Thymus (tissue), 11 donors: Measurements from ENCODE around the gene ACHE. TPM values are rescaled to one million over a fixed set of nuclear protein-coding genes. Genes with fewer than 3 reads are reported as not detected.
"Not testable (repeated sequence)": the region's sequence is repeated elsewhere in the genome, so short reads cannot be mapped to it uniquely, and the experiment has no call there.

ENCODE experiments used
- DNase-seq, 9 donors: peaks; one replicate each; pipeline ENCODE4 v3.0.0-alpha.2; 2013; ENCODE audit warnings: low spot score in 9 of 9, low read depth in 6 of 9, missing footprints in 1 of 9
- H3K27ac ChIP-seq, 2 donors: one replicate each; pipeline ENCODE4 v1.5.1; 2013; ENCODE audit warnings: control low read depth in 1 of 2, low read depth in 1 of 2, low read length in 1 of 2, mild to moderate bottlenecking in 1 of 2, moderate library complexity in 1 of 2
- H3K27me3 ChIP-seq, 2 donors: one replicate each; pipeline ENCODE4 v1.5.1; 2013; ENCODE audit warnings: low read length in 1 of 2; ENCODE audit not compliant: control insufficient read depth in 2 of 2, insufficient read depth in 1 of 2
- H3K36me3 ChIP-seq, 2 donors: one replicate each; pipeline ENCODE4 v1.5.1; 2013; ENCODE audit warnings: low read length in 1 of 2, mild to moderate bottlenecking in 1 of 2, moderate library complexity in 1 of 2; ENCODE audit not compliant: control insufficient read depth in 2 of 2, insufficient read depth in 2 of 2
- H3K4me1 ChIP-seq, 2 donors: one replicate each; pipeline ENCODE4 v1.5.1; 2013; ENCODE audit warnings: low read length in 2 of 2; ENCODE audit not compliant: control insufficient read depth in 2 of 2, insufficient read depth in 2 of 2
- H3K4me3 ChIP-seq, 2 donors: one replicate each; pipeline ENCODE4 v1.5.1; 2013; ENCODE audit warnings: low read length in 2 of 2, control low read depth in 1 of 2, mild to moderate bottlenecking in 1 of 2
- H3K9me3 ChIP-seq, 2 donors: one replicate each; pipeline ENCODE4 v1.5.1; 2013; ENCODE audit warnings: low read length in 1 of 2, mild to moderate bottlenecking in 1 of 2; ENCODE audit not compliant: control insufficient read depth in 2 of 2, insufficient read depth in 1 of 2
- WGBS: extraction: QIAGEN DNeasy Blood & Tissue Kit; methylation state at CpG from one replicate; pipeline ENCODE4 v1.1.7; 2013; 5-methylcytosine and 5-hydroxymethylcytosine counted together
- polyA plus RNA-seq: library from polyadenylated mRNA; stranded (reverse); fragments of 200-250 nt; gene quantifications from one replicate; pipeline ENCODE4 v1.2.3, GENCODE V29; 2013
- total RNA-seq: library from RNA; stranded (reverse); fragments of 120-200 nt; gene quantifications from one replicate; pipeline ENCODE4 v1.2.4, GENCODE V29; 2013
- donor health status: healthy.

The ACHE gene
- total and polyA plus RNA-seq, 2 donors: 6.9 to 7.9 TPM

DNA sequence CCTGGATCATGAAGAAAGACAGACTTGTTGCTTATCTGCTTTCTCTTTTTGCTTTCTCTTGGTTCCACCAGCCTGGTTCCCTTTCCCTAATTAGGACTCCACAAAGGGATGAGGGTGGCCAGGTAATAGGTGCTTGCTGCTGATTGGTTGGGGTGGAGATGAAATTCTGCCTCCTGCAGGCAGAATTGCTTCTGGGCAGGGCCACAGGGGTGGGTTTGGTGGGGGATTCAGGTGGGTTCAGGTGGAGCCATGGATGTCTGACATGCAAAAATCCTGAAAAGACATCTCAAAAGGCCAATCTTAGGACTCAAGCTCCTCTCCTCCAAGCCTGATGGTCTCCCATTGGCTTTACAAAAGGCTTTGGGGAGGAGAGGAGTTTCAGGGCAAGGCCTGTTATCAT is 25.4 kb upstream of the ACHE start:
- Histone ChIP-seq H3K4me1 (peaks cover 21 to 27% of the 10 kb centered on the region in 2 donors), H3K9me3 (no peaks in the 10 kb centered on the region), H3K36me3 (no peaks in the 10 kb centered on the region), H3K27ac (peak overlapping the region; percentile 40 to 92), H3K27me3 (no peaks in the 10 kb centered on the region), H3K4me3 (no peak overlapping the region)
- DNase-seq: no peak

DNA sequence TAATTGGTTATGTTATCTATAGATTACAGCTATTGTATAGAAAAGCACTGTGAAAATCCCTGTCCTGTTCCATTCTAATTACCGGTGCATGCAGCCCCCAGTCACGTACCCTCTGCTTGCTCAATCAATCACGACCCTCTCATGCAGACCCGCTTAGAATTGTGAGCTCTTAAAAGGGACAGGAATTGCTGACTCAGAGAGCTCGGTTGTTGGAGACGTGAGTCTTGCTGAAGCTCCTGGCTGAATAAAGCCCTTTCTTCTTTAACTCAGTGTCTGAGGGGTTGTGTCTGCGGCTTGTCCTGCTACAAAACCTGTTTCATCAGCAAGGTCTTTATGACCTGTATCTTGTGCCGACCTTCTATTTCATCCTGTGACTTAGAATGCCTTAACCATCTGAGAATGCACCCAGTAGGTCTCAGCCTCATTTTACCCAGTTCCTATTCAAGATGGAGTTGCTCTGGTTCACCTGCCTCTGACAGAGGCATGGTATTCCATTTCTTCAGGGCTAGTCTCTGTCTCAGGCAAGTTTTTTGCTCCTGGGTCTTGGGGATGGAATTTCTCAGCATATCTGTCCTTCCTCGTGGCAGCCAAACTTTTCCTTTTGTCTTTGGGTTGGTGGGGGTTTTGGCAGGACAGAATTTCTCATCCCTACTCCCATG is 24.2 kb upstream of the ACHE start:
- peak in 1 of 9 donors; percentile 41 for DNase-seq
- not testable (repeated sequence) for H3K36me3 ChIP-seq, H3K9me3 ChIP-seq, H3K4me3 ChIP-seq, H3K27me3 ChIP-seq
- 86% methylated on average over 9 of the region's 9 CpGs for WGBS
- Histone ChIP-seq H3K4me1 (peaks cover 21 to 27% of the 10 kb centered on the region in 2 donors), H3K27ac (peak overlapping the region; percentile 78 to 92)

DNA sequence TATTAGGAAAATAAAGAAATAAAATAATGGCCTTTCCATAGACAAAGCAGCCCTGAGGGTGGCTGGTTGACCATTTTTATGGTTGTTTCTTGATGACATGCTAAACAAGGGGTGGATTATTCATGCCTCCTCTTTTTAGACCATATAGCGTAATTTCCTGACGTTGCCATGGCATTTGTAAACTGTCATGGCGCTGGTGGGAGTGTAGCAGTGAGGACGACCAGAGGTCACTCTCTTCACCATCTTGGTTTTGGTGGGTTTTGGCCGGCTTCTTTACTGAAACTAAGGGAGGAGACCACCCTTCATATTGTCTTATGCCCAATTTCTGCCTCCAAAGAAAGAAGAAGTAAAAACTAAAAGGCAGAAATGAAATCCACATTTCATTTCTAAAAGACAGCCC is 23.6 kb upstream of the ACHE start:
- not testable (repeated sequence) for H3K27me3 ChIP-seq, H3K4me3 ChIP-seq, DNase-seq, H3K9me3 ChIP-seq, H3K36me3 ChIP-seq
- peak overlapping the region in 1 of 2 donors; percentile 92 for H3K27ac ChIP-seq
- H3K4me1 ChIP-seq: peaks cover 21 to 27% of the 10 kb centered on the region in 2 donors
- WGBS: 92% methylated on average over 5 of the region's 5 CpGs

DNA sequence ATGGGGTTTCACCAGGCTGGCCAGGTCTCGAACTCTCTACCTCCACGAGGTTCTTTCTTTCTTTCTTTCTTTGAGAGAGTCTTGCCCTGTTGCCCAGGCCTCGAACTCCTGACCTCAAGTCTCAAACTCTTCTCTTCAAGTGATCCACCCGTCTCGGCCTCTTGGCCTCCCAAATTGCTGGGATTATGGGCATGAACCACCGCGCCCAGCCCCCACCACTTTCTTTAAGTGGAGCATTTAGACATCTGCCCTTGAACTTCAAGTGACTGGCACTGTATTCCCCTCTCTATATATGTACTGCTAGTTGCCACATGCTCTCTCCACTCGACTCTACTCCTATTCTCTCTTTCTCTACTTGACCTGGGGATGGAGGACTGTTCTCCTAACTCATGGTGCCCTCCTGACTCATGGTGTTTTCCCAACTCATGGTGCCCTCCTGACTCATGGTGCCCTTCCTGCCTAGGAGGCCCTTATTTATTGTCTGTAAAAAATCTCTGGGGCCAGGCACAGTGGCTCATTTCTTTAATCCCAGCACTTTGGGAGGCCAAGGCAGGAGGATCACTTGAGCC is 19.3 kb upstream of the ACHE start:
- Histone ChIP-seq H3K27ac (no peak overlapping the region), H3K9me3 (no peaks in the 10 kb centered on the region), H3K4me1 (peaks cover 9 to 10% of the 10 kb centered on the region in 2 donors), H3K4me3 (no peak overlapping the region), H3K36me3 (no peaks in the 10 kb centered on the region), H3K27me3 (peaks cover 0 to 6% of the 10 kb centered on the region in 2 donors)
- WGBS: 89% methylated on average over 8 of the region's 8 CpGs
- no peak for DNase-seq

DNA sequence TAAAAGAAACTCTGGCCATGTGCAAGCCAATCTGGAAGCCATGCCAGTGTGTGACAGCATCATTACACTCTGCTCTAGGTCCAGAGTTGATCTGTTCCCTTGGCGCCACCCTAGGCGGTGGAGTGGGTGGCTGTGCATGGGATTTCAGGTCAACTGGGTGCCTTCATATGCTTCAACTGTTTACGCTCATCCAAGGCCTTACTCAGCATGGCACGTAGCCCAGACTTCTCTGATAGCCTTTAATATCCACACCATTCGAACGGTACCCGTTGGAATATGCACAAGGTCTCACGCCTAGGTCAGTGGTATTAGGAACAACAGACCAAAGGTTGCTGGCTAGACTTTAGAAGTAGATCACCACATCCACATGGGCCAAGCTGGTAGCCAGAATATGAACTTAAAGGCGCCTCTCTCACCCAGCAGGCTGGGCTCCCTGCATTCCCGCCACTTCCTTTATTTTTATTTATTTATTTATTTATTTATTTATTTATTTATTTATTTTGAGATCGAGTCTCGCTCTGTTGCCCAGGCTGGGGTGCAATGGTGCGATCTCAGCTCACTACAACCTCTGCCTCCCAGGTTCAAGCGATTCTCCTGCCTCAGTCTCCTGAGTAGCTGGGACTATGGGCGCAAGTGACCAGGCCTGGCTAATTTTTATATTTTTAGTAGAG is 18.7 kb upstream of the ACHE start:
- Histone ChIP-seq H3K27ac (no peak overlapping the region), H3K9me3 (no peaks in the 10 kb centered on the region), H3K27me3 (peaks cover 0 to 6% of the 10 kb centered on the region in 2 donors), H3K36me3 (no peaks in the 10 kb centered on the region), H3K4me3 (no peak overlapping the region), H3K4me1 (peaks cover 5% of the 10 kb centered on the region in 2 donors)
- WGBS: 93% methylated on average over 15 of the region's 15 CpGs
- no peak for DNase-seq

DNA sequence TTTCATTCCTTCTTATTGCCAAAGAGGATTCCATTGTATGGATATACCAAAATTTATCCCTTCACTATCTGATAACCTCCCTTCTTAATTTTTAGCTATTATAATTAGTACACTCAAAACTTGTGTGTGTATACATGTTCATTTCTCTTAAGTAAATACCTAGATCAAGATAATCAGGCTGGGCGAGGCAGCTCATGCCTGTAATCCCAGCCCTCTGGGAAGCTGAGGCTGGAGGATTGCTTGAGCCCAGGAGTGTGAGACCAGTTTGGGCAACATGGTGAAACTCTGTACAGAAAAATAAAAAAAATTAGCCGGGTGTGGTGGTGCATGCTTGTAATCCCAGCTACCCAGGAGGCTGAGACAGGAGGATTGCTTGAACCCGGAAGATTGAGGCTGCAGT is 15.8 kb upstream of the ACHE start:
- H3K4me1 ChIP-seq: no peaks in the 10 kb centered on the region
- 97% methylated on average over 3 of the region's 3 CpGs for WGBS
- no peak overlapping the region for H3K4me3 ChIP-seq
- no peaks in the 10 kb centered on the region for H3K9me3 ChIP-seq
- DNase-seq: no peak
- H3K36me3 ChIP-seq: no peaks in the 10 kb centered on the region
- no peak overlapping the region for H3K27ac ChIP-seq
- peaks cover 0 to 6% of the 10 kb centered on the region in 2 donors for H3K27me3 ChIP-seq

DNA sequence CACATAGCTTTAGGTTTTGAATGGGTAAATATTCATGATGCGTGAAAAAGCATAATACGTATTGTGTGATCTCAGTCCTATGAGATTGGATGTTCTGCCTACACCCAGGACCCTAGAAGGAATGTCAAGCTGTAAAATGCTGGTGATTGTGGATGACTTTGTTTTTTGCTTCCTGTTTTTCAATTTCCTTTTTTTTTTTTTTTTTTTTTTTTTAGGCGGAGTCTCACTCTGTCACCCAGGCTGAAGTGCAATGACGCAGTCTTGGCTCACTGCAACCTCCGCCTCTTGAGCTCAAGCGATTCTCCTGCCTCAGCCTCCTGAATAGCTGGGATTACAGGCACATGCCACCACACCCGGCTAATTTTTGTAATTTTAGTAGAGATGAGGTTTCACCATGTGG is 14.8 kb upstream of the ACHE start:
- not testable (repeated sequence) for H3K27me3 ChIP-seq, H3K36me3 ChIP-seq, H3K4me1 ChIP-seq, DNase-seq, H3K27ac ChIP-seq, H3K4me3 ChIP-seq, H3K9me3 ChIP-seq
- WGBS: 63% methylated on average over 7 of the region's 7 CpGs

DNA sequence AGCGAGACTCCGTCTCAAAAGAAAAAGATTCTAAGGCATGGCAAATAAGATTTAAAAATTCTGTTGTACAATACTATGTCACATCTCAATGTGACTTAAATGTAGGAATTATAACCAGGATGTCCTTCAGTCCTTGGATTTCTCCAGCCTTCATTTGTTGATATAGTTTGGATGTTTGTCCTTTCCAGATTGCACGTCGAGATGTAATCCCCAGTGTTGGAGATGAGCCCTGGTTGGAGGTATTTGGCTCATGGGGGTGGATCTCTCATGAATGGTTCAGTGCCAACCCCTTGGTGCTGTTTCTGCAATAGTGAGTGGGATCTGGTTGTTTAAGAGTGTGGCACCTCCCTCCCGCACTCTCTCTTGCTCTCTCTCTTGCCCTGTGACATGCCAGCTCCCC is 12.8 kb upstream of the ACHE start:
- Histone ChIP-seq H3K27me3 (peaks cover 0 to 6% of the 10 kb centered on the region in 2 donors), H3K27ac (no peak overlapping the region), H3K4me3 (no peak overlapping the region), H3K36me3 (no peaks in the 10 kb centered on the region), H3K4me1 (no peaks in the 10 kb centered on the region), H3K9me3 (no peaks in the 10 kb centered on the region)
- no peak for DNase-seq
- 98% methylated on average over 5 of the region's 5 CpGs for WGBS

DNA sequence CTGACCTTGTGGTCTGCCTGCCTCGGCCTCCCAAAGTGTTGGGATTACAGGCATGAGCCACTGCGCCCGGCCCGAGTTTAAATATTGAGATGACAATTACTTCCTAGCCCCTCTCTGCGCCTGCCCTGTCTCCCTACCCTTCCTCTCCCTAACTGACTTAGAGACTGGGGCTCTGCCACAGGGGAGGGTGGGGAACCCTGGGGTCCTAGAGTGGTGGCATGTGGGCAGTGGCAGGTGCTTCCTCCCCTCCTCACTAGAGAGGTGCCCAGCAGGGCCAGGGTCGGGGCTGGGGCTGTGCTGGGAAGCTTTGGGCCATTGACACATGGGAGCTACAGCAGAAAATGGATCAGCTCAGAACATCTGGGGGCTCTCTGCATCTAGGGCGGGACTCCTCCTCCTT is 7.0 kb upstream of the ACHE start:
- H3K36me3 ChIP-seq: no peaks in the 10 kb centered on the region
- DNase-seq: no peak
- no peaks in the 10 kb centered on the region for H3K9me3 ChIP-seq
- peaks cover 6 to 28% of the 10 kb centered on the region in 2 donors for H3K27me3 ChIP-seq
- 88% methylated on average over 7 of the region's 7 CpGs for WGBS
- no peaks in the 10 kb centered on the region for H3K4me1 ChIP-seq
- H3K27ac ChIP-seq: no peak overlapping the region
- no peak overlapping the region for H3K4me3 ChIP-seq
